ENCODE data around the gene POU5F1.

GRCh38 chr6:31157513-31158139 is 12.9 kb downstream of the POU5F1 start, which contains the start of gene CCHCR1:
- TF ChIP-seq RXRA (IDR thresholded peaks at IDR 0.05; ENCODE audit: borderline replicate concordance, low read depth) = no peak
- no peak for TF ChIP-seq FOSL2 (IDR thresholded peaks at IDR 0.05; ENCODE audit: borderline replicate concordance, low read depth)
- no peak for TF ChIP-seq CTCF (IDR thresholded peaks at IDR 0.05)
- no peak for TF ChIP-seq POLR2AphosphoS5 (IDR thresholded peaks at IDR 0.05; ENCODE audit: low read depth, low read length)
- TF ChIP-seq MXI1 (IDR thresholded peaks at IDR 0.05; ENCODE audit: low read depth, low read length) = no peak
- TF ChIP-seq RAD21 (IDR thresholded peaks at IDR 0.05; ENCODE audit: low read length) = no peak
- TF ChIP-seq USF1 (IDR thresholded peaks at IDR 0.05; ENCODE audit: borderline replicate concordance, low read depth) = no peak
- TF ChIP-seq RFX5 (IDR thresholded peaks at IDR 0.05; ENCODE audit: low read length) = no peak
- no peak for TF ChIP-seq SMC3 (IDR thresholded peaks at IDR 0.05; ENCODE audit: low read depth, low read length)
- no peak for TF ChIP-seq SIN3A (IDR thresholded peaks at IDR 0.05; ENCODE audit: borderline replicate concordance, low read depth, low read length)
- TF ChIP-seq NFIC (IDR thresholded peaks at IDR 0.05; ENCODE audit: borderline replicate concordance) = no peak
- no peak for TF ChIP-seq REST (IDR thresholded peaks at IDR 0.05; ENCODE audit: low read depth, low read length)
- TF ChIP-seq MAX (IDR thresholded peaks at IDR 0.05; ENCODE audit: low read depth) = no peak
